Osteoblast (primary cell): ENCODE data around the gene RASA3. TPM values are rescaled to one million over a fixed set of nuclear protein-coding genes. Genes with fewer than 3 reads are reported as not detected.
A peak's percentile ranks its signal among the peaks of the same experiment; 100 is the strongest.

Experiments used
- DNase-seq: peaks from one replicate; pipeline ENCODE4 v3.0.0; 2011; ENCODE audit warnings: low spot score, mixed read lengths; ENCODE audit not compliant: insufficient read length; ENCODE audit errors: missing footprints
- H2AFZ ChIP-seq: 2 replicates; pipeline ENCODE4 v1.6.0; 2011; ENCODE audit warnings: mild to moderate bottlenecking, low read length
- H3K27ac ChIP-seq: 2 replicates; pipeline ENCODE4 v1.5.1; 2011; ENCODE audit warnings: mild to moderate bottlenecking, low read depth, low read length, moderate library complexity
- H3K27me3 ChIP-seq: 2 replicates; pipeline ENCODE4 v1.6.0; 2012; ENCODE audit warnings: mild to moderate bottlenecking, control low read depth, inconsistent platforms, low read length, moderate library complexity; ENCODE audit not compliant: insufficient read depth
- H3K36me3 ChIP-seq: 2 replicates; pipeline ENCODE4 v1.5.1; 2011; ENCODE audit warnings: mild to moderate bottlenecking, low read length, control low read depth, moderate library complexity; ENCODE audit not compliant: insufficient read depth
- H3K4me1 ChIP-seq: 2 replicates; pipeline ENCODE4 v1.5.1; 2011; ENCODE audit warnings: mild to moderate bottlenecking, low read length, control low read depth, moderate library complexity; ENCODE audit not compliant: insufficient read depth
- H3K4me2 ChIP-seq: 2 replicates; pipeline ENCODE4 v1.6.0; 2011; ENCODE audit warnings: mild to moderate bottlenecking, low read length; ENCODE audit not compliant: insufficient read depth
- H3K4me3 ChIP-seq: fragments of 200-600 bp; sonication (generic); 3 replicates; pipeline ENCODE4 v1.5.1; 2012; ENCODE audit warnings: mild to moderate bottlenecking, low read length, inconsistent platforms; ENCODE audit not compliant: insufficient read depth
- H3K79me2 ChIP-seq: 2 replicates; pipeline ENCODE4 v1.6.0; 2012; ENCODE audit warnings: mild to moderate bottlenecking, low read length, control low read depth, inconsistent platforms; ENCODE audit not compliant: insufficient read depth
- H3K9me3 ChIP-seq: 2 replicates; pipeline ENCODE4 v1.5.1; 2011; ENCODE audit warnings: low read depth, low read length, control low read depth
- H4K20me1 ChIP-seq: 2 replicates; pipeline ENCODE4 v1.6.0; 2012; ENCODE audit warnings: mild to moderate bottlenecking, low read length, control low read depth; ENCODE audit not compliant: insufficient read depth
- total RNA-seq: library from RNA; depleted of rRNA; stranded (reverse); fragments of >200 nt; gene quantifications from 2 replicates; pipeline ENCODE4 v1.2.3, GENCODE V29; 2012
- TF ChIP-seq, protein P1 (sequence below): IDR thresholded peaks from 2 replicates; pipeline ENCODE4 v1.5.1; 2011; ENCODE audit warnings: mild to moderate bottlenecking, low read depth, low read length, moderate library complexity; ENCODE audit errors: extremely low read depth

RASA3 gene
- total RNA-seq, 1 donor: 41.3 TPM

DNA sequence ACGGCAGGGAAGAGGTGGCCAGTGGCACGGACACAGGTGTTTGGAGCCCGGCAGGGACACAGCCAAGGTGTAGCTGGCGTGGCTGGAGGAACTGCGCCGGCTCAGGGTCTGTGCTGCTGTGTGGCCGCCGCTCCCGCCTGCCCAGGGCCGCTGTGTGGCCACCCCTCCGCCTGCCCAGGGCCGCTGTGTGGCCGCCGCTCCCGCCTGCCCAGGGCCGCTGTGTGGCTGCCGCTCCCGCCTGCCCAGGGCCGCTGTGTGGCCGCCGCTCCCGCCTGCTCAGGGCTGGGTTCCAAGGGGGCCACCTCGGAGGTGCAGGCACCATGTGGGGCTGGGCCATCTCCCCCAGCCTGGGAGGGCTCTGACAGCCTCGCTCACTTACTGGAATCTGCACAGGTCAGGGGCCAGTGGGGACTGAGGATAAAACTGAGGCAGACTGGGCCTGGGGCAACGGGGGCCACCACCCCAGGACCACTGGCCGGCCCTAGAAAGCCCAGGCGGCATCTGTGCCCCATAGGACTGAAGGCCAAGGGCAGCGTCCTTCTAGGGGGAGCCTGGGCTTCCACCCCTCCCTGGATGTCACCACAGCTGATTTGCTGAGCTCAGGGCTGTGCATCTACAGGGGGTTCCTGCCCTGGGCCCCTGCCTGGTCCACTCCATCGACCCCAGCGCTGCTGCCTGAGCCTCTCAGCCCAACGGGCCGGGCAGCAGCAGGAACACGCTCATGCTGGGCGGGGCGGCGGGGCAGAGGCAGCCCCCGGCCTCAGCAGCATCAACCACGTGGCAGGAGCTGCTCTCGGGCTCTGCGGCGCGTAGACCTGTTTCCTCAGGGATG, 180.1 kb downstream of the RASA3 start:
- no peak for DNase-seq
- no peaks in the 10 kb centered on the region for H3K27me3 ChIP-seq
- H3K79me2 ChIP-seq: no peaks in the 10 kb centered on the region
- H3K4me2 ChIP-seq: no peak overlapping the region
- H3K4me1 ChIP-seq: no peaks in the 10 kb centered on the region
- H4K20me1 ChIP-seq: peaks cover 2% of the 10 kb centered on the region
- peaks cover 12% of the 10 kb centered on the region for H3K36me3 ChIP-seq
- no peak overlapping the region for H3K27ac ChIP-seq
- no peak overlapping the region for H2AFZ ChIP-seq
- no peaks in the 10 kb centered on the region for H3K9me3 ChIP-seq
- TF ChIP-seq, protein P1, sequence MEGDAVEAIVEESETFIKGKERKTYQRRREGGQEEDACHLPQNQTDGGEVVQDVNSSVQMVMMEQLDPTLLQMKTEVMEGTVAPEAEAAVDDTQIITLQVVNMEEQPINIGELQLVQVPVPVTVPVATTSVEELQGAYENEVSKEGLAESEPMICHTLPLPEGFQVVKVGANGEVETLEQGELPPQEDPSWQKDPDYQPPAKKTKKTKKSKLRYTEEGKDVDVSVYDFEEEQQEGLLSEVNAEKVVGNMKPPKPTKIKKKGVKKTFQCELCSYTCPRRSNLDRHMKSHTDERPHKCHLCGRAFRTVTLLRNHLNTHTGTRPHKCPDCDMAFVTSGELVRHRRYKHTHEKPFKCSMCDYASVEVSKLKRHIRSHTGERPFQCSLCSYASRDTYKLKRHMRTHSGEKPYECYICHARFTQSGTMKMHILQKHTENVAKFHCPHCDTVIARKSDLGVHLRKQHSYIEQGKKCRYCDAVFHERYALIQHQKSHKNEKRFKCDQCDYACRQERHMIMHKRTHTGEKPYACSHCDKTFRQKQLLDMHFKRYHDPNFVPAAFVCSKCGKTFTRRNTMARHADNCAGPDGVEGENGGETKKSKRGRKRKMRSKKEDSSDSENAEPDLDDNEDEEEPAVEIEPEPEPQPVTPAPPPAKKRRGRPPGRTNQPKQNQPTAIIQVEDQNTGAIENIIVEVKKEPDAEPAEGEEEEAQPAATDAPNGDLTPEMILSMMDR: no peak
- H3K4me3 ChIP-seq: no peak overlapping the region

GRCh38 chr13:113951246-113951999, 181.0 kb downstream of the RASA3 start:
- Histone ChIP-seq H3K36me3 (peaks cover 12% of the 10 kb centered on the region), H2AFZ (no peak overlapping the region), H3K9me3 (no peaks in the 10 kb centered on the region), H3K27ac (no peak overlapping the region), H3K27me3 (no peaks in the 10 kb centered on the region), H3K4me2 (peak overlapping the region; percentile 58), H3K79me2 (no peaks in the 10 kb centered on the region), H4K20me1 (peaks cover 2% of the 10 kb centered on the region), H3K4me3 (peak overlapping the region; percentile 52), H3K4me1 (no peaks in the 10 kb centered on the region)
- TF ChIP-seq, protein P1: peak; percentile 74
- DNase-seq: peak; percentile 99

GRCh38 chr13:113950451-113951245, 181.8 kb downstream of the RASA3 start:
- H3K27ac ChIP-seq: no peak overlapping the region
- TF ChIP-seq, protein P1: no peak

More at GRCh38 chr13:113950451-113951245, 181.8 kb downstream of the RASA3 start:
- no peak overlapping the region for H2AFZ ChIP-seq
- H3K9me3 ChIP-seq: no peaks in the 10 kb centered on the region
- no peaks in the 10 kb centered on the region for H3K27me3 ChIP-seq
- no peaks in the 10 kb centered on the region for H3K4me1 ChIP-seq
- H3K79me2 ChIP-seq: no peaks in the 10 kb centered on the region
- peaks cover 12% of the 10 kb centered on the region for H3K36me3 ChIP-seq
- H4K20me1 ChIP-seq: peaks cover 2% of the 10 kb centered on the region
- DNase-seq: no peak
- peak overlapping the region; percentile 23 for H3K4me2 ChIP-seq
- H3K4me3 ChIP-seq: peak overlapping the region; percentile 16
